Lower lobe of right lung (tissue), 2 donors: ENCODE measurements around the gene LIMS4. TPM values are rescaled to one million over a fixed set of nuclear protein-coding genes. Genes with fewer than 3 reads are reported as not detected.
"Not testable (repeated sequence)": the region's sequence is repeated elsewhere in the genome, so short reads cannot be mapped to it uniquely, and the experiment has no call there.

ENCODE experiments used
- ATAC-seq, 2 donors: fragments of 200-7000 bp; cut with Tn5 transposase; one replicate each; pipeline ENCODE4 v1.9.1; 2020 to 2022; ENCODE audit warnings: mild to moderate bottlenecking in 2 of 2, moderate library complexity in 2 of 2
- DNase-seq: peaks from one replicate; pipeline ENCODE4 v3.0.0-alpha.2; 2020
- H3K27ac ChIP-seq: fragments of 200-600 bp; one replicate; pipeline ENCODE4 v1.8.0; 2022
- H3K27me3 ChIP-seq: fragments of 200-600 bp; one replicate; pipeline ENCODE4 v1.8.0; 2022; ENCODE audit warnings: low read depth
- H3K36me3 ChIP-seq: fragments of 200-600 bp; one replicate; pipeline ENCODE4 v1.8.0; 2022; ENCODE audit warnings: mild to moderate bottlenecking
- H3K4me1 ChIP-seq: fragments of 200-600 bp; one replicate; pipeline ENCODE4 v1.8.0; 2022
- H3K4me3 ChIP-seq: fragments of 200-600 bp; one replicate; pipeline ENCODE4 v1.8.0; 2022; ENCODE audit warnings: mild to moderate bottlenecking
- H3K9me3 ChIP-seq: fragments of 200-600 bp; one replicate; pipeline ENCODE4 v1.8.0; 2022
- intact Hi-C: fragments of 100-400 bp; cut with DNase I; formaldehyde crosslinking; loops from one replicate; pipeline ENCODE4 v1.11.0; 2022
- total RNA-seq: library from RNA; stranded (reverse); fragmentation: NEBNext Ultra II Directional; extraction: Animal tissue kit (Norgen Biotek cat#: 25700); gene quantifications from one replicate; pipeline ENCODE4 v1.2.1, GENCODE V29; 2021
- donor health status: DM: no; HTN: yes; CAD: no; lungs with severe emphysema.

LIMS4 gene
- total RNA-seq, 1 donor from 2014 or later: 1.1 TPM

DNA sequence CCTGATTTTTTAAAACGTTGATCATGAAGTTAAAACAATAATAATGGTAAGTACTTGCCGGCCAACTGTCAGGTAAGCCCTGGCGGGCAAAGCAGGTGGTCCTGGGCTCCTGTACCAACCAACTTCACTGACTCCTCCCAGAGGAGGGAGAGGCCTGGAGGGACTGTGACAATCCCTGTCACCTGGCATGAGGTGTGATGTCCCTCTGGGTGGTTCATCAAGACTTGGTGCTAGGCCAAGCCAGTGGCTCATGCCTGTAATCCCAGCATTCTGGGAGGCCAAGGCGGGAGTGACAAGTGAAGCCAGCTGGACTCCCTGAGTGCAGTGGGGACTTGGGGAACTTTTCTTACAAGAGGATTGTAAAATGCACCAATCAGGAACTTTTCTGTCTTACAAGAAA is 48.2 kb downstream of the LIMS4 start:
- DNase-seq, H3K27me3 ChIP-seq, H3K4me3 ChIP-seq, H3K27ac ChIP-seq, H3K4me1 ChIP-seq, intact Hi-C loops, H3K9me3 ChIP-seq, H3K36me3 ChIP-seq, ATAC-seq: not testable (repeated sequence)

DNA sequence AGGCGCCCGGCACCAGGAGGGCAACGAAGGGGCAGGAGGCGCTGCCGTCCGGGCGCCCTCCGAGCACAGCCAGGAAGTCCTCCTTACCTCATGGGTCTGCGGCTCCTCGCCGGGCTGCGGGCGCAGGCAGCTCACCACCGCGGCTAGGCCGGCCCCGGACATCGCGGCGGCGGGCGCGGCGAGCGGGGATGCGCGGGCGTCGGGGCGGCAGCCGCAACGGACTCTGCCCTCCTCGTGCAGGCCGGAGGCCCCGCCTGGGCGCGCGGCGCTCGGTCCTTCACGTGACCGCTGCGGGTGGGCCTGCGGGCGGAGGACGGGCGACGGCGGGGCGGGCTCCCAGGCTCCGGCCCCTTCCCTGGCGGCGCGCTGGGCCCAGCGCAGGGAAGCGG is 49.0 kb downstream of the LIMS4 start:
- H3K4me1 ChIP-seq, H3K36me3 ChIP-seq, H3K9me3 ChIP-seq, intact Hi-C loops, H3K4me3 ChIP-seq, H3K27ac ChIP-seq, DNase-seq, H3K27me3 ChIP-seq: not testable (repeated sequence)
- peak; percentile 54 to 68 for ATAC-seq

DNA sequence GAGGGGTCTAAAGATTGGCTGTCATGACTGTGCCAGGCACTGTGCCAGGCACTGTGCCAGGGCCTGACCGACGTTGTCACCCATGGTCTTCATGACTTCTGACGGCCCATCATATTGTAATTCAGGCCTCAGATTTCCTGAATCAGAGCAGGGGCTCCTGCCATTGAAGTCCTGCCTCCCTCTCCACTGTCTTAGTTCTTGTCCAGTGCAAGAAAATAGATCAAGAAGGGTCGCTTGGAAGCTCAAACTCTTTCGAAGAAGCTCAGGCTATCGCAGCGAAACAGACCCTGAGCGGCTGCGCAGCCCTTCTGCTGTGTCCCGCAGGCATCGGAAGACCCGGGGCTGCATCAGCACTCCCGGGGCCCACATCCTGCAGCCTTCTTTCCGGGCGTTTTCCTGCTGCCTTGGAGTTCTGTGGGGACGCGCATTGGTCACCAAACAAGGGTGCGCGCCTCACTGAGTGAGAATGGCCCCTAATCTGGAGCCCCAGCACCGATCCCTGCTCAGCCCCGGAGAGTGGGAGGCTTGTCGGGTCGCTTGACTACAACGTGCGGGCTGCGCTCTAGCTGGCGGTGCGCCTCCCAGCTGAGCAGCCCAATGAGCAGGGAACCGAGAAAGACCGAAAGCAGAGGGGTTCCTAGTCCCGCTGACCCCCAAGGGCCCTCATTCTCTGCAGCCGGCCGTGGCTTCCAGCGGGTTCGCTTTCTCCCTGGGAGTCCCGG is 49.6 kb downstream of the LIMS4 start:
- ATAC-seq: peak; percentile 46 to 60
- H3K4me3 ChIP-seq, DNase-seq, intact Hi-C loops, H3K27ac ChIP-seq, H3K36me3 ChIP-seq, H3K9me3 ChIP-seq, H3K27me3 ChIP-seq, H3K4me1 ChIP-seq: not testable (repeated sequence)

DNA sequence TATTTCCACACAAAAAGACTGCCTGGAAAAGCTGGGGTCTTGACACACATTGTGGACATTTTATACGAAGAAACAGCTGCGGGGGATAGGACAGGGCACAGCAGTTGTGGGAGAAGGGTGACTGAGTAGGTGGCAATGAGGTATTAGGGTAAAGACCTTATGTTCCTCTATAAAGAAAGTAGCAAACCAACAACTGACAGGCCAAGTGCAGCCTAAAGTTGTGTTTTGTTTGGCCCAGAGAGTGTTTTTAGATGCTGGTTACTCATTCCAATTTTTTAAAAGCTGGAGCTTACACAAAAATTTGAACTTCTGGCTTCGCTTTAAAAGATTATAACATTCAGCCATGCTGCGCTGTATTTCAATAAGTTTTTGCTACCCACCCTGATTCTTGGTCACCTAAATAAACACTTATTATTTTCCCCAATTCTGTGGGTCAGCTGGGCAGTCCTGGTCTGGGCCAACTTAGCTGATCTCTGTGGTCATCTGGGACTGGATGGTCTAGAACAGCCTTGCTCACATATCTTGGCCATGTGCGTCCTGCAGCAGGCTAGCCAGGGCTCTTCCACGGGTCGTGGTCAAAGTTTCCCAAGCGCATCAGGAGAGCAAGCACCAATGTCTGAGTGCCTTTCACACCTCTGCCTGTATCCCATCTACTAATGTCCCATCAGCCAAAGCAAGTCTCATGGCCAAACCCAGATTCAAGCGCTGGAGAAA is 51.8 kb downstream of the LIMS4 start:
- H3K27ac ChIP-seq, H3K36me3 ChIP-seq, ATAC-seq, DNase-seq, H3K4me3 ChIP-seq, H3K9me3 ChIP-seq, intact Hi-C loops, H3K4me1 ChIP-seq, H3K27me3 ChIP-seq: not testable (repeated sequence)

DNA sequence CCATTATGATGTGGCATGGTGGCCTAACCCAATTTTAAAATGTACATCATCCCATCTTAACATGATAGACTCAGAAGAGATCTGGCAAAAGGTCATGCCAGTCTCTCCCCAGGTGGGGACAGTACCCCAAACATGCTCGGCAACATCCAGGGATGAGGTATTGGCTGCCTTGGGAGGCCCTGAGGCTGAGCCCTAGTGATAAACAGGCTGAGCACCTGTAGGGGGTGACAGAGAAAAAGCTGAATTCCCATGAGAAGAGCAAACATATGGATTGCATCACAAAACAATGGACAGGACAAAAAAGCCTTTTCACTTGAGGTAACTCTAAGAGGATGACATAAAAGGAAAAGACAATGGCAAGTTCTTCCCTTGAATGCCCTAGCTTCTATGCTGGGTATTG is 65.5 kb downstream of the LIMS4 start:
- intact Hi-C loops, H3K4me1 ChIP-seq, H3K36me3 ChIP-seq, DNase-seq, ATAC-seq, H3K4me3 ChIP-seq, H3K27ac ChIP-seq, H3K27me3 ChIP-seq, H3K9me3 ChIP-seq: not testable (repeated sequence)

DNA sequence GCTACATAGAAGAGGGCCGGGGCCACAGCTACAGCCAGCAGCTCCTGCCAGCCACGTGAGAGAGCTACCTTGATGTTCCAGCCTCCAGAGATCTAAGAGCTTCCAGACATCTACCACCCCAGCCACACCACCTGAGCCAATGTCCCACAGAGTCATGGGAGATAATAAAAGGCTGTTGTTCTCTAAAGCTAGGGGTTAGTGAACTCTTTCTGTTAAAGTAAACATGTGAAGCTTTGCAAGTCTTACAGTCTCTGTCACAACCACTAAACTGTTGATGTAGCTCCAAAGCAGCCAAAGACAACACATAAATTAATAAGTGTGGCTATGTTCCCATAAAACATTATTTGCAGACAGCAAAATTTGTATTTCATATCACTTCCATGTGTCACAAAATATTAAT is 67.6 kb downstream of the LIMS4 start:
- H3K27ac ChIP-seq, DNase-seq, H3K4me3 ChIP-seq, H3K36me3 ChIP-seq, H3K4me1 ChIP-seq, H3K9me3 ChIP-seq, H3K27me3 ChIP-seq, intact Hi-C loops, ATAC-seq: not testable (repeated sequence)

DNA sequence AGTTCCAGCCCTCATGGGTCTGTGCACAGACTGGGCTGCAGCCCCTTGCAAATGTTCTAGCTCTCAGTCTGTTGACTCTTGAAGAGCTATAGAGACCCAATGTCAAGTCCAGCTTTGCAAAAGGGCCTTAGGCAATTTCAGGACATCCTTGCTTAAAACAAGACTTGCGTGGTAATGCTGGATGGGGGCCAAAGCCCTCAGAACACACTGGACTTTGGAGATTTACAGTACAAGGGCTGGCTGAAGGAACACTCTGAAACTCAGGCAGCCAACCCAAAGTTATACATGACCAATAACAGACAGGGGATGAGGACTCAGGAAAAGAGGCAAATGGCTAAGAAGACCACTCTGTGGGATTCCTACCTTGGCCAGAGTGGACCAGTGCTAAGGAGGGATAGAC is 68.4 kb downstream of the LIMS4 start:
- H3K36me3 ChIP-seq, H3K4me1 ChIP-seq, DNase-seq, ATAC-seq, H3K4me3 ChIP-seq, intact Hi-C loops, H3K27me3 ChIP-seq, H3K27ac ChIP-seq, H3K9me3 ChIP-seq: not testable (repeated sequence)

DNA sequence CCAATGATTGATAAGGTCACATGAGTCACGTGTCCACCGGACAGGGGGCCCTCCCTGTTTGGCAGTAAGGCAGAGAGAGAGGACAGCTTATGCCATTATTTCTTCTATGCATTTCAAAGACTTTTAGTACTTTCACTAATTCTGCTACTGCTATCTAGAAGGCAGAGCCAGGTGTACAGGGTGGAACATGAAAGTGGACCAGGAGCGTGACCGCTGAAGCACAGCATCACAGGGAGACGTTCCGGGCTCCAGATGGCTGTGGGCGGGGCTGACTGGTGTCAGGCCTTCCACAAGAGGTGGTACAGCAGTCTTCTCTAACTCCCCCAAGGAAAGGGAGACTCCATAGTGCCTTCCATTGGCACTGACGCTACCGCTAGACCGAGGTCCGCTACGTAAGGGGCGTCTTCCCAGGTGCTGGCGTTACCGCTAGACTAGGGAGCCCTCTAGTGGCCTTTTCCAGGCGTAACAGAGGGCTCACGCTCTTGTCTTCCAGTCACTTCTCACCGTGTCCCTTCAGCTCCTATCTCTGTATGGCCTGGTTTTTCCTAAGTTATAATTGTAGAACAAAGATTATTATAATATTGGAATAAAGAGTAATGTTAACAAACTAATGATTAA is 71.5 kb downstream of the LIMS4 start:
- intact Hi-C loops: not testable (repeated sequence)

DNA sequence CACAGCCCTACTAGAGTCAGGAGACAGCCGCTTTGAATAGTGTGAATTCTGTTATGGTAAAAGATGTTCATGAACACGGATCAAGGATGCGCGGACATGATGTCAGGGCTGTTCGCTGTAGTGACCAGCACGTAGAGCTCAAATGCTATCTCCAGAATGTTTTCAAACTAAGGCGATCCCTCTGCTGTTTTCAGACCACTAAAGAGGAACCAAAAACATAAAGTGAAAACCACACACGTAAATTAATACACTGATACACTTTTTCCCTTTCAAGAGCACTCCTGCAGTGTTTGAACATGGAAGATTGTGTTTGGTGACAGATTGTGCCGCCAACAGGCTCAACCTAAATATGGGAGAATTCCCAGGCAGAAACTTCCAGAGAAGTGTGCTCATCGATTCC is 73.2 kb downstream of the LIMS4 start:
- H3K36me3 ChIP-seq, H3K27ac ChIP-seq, DNase-seq, intact Hi-C loops, H3K27me3 ChIP-seq, H3K4me1 ChIP-seq, H3K4me3 ChIP-seq, H3K9me3 ChIP-seq, ATAC-seq: not testable (repeated sequence)

More for the DNA sequence above, 71.5 kb downstream of the LIMS4 start:
- H3K4me3 ChIP-seq, H3K27me3 ChIP-seq, DNase-seq, H3K27ac ChIP-seq, H3K4me1 ChIP-seq, H3K9me3 ChIP-seq, H3K36me3 ChIP-seq: not testable (repeated sequence)
- peak; percentile 85 to 88 for ATAC-seq

DNA sequence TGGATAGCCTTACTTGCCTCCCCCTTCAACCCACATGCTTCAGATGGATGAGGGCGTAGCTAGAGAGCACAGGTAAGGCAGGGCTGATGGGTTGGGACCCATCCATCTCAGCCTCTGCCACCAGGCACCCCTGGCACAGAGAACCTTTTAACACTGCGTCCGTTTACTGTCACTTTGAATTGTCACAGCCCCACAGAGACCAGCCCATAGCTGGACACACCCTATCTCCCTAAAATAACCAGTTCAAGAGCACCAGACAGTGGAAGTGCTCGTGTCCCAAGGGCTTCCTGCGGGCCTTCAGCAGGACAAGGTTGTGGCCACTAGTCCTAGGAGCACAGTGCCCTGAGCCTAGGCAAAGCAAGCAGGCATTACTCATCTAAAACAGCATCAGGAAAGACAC is 76.6 kb downstream of the LIMS4 start:
- DNase-seq, H3K27ac ChIP-seq, ATAC-seq, H3K9me3 ChIP-seq, H3K27me3 ChIP-seq, intact Hi-C loops, H3K4me1 ChIP-seq, H3K4me3 ChIP-seq, H3K36me3 ChIP-seq: not testable (repeated sequence)

Other genes starting within 250 kb of the LIMS4 start
- gene RGPD6, start 104.4 kb upstream of the LIMS4 start, total RNA-seq: 23.9 TPM
- 4.8 TPM for gene BUB1, start 205.2 kb upstream of the LIMS4 start, total RNA-seq